NCI-H446 (cell line): Measurements from ENCODE around the gene FAM83G.
"Not testable (repeated sequence)": the region's sequence is repeated elsewhere in the genome, so short reads cannot be mapped to it uniquely, and the experiment has no call there.

Experiments
- DNase-seq, 2 experiments: peaks; one replicate each; lab custom pipeline; 2025; lab: John Stamatoyannopoulos, UW

The FAM83G gene

DNA sequence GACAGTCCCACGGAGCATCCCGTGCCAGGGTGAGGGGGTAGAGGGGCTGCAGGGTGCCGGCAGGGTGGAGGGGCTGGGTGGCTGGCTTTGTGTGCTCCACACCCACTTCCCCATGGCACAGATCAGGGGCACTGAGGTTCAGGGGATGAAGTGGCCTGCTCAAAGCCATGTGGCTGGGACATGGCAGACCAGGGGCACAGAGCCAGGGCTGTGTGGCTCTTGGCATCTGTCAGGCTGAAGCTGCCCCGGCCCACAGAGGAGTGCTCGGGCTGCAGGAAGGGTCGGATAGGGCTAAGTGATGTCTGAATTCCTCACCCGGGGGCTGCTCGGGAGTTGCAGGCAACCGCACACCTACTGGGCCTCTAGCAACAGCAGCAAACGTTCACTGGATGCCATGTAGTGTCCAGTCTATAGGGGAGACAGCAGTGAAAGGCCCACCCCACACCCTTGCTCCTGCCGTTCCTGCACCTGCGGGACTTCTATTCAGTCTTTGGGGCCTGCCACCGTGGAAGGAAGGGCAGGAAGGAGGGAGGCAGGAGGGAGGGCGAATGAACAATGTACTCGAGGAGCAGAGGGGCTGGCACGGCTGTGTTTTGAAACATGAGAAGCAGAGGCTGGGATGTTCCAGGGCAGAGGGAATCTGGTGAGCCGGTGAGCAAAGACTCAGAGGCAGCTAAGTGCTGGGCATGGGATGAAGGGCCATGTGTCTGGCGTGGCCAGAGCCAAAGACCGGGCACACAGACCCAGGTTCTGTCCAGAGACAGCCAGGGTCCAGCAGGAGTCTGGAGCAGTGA is 37.5 kb downstream of the FAM83G start:
- DNase-seq = peak in 1 of 2 experiments; percentile 31

DNA sequence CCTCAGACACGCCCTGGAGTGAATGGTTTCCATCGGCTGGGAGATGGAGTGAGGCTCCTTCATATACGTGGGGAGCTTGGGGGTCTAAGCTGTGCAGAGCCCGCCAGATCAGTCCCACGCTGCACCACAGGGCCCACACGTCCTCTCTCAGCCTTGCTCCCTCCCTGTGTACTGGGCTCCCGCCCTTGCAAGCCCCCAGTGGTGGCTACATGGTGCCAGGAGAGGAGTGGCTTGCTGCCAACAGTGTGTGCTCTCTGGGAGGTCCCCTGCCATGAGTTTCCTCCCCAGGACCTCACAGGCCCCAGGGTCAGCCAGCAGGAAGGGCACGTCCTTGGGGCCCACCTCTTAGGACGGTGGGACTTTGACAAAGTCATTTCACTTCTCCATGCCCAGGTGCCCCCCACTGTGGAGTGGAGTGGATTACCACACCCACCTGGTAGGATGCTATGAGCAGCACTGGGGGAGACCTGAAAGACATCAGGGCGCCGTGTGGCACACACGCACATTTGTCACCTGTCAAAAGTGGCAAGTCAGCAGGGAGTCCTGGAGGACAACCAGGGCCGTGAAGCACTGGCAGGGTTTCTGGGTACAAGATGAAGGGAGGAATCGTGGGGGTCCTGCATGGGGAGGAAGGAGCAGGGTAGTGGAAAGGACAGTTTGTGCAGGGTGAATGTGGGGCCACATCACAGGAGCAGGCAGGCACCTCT is 38.9 kb downstream of the FAM83G start:
- no peak for DNase-seq

DNA sequence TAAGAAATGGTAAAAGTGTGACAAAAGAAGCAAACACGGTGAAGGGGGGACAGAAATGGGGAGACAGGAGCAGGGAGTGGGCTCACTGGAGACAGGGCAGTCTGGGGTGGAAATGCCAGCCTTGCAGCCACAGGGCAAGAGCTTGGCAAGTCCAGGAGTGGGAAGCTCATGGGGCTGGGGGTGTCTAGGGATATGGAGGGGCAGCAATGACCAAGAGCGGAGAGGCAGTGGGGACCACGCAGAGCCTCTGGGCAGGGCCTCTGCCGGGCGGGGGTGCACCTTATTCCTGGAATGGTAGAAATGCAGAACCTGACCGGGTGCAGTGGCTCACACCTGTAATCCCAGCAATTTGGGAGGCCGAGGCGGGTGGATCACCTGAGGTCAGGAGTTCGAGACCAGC is 40.0 kb downstream of the FAM83G start:
- DNase-seq = no peak

DNA sequence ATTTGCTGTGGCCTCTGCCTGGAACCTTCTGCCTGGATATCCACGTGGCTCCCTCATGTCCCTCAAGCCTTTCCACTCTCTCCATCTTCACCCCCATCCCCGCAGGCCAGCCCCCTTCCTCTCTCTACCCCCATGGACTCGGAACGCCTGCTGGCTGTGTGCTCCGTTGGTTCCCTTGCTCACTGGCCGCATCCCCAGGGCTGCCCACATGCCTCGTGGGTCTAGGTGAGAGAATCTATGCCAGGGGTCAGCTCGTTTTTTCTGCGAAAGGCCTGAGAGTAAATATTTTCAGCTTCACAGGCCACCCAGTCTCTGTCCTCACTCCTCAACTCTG is 40.6 kb downstream of the FAM83G start:
- no peak for DNase-seq

DNA sequence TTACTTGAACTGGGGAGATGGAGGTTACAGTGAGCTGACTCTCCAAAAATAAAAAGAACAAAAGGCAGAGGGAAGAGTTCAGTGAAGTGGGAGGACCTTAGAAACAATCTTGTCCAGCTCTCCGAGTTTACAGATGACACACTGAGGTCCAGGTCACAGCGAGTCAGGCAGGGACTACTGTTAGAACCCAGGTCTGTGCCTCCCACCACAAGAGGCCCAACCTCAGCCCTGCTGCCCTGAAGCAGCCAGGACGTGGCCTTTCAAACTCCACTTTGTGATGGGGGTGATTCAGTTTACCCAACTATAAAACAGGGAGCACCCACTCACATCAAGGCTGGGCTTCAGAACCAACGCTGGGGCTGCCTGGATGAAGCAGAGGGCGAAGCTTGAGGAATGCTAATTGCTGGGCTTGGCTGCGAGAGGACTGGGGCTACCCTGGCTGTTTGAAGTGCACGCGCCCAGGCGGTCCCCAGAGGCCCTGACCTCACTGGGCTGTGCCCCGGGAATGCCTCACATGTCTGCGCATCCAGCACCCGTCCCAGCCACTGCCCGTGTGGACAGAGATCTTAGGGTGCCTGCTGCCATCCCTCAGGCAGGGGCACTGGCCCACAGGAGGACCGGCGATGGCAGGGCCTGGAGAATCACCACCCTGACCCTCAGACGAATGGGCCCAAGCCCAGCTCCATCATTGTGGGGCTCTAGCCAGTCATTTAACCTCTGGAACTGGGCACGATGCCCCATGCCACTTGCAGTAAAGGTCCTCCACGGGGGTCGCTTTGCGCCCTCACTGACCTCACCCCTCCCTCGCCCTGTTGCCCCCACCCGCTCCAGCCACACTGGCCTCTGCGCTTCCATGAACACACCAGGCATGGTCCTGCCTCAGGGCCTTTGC is 41.2 kb downstream of the FAM83G start:
- no peak for DNase-seq

DNA sequence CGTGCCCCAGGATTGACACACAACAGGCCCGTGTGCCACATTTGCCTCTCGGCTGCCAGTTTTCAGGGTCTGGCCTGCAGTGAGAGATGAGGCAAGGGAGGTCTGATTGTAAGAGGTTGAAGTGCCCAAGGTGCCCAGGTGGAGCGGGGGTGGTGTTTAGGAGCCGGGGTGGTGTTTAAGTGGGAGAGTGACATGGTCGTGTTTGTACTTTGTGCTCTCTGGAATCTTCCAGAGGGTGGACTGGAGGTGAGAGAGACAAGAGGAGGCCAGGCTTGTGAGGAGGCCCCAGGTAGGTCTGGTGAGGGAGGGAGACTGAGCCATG is 42.1 kb downstream of the FAM83G start:
- no peak for DNase-seq

DNA sequence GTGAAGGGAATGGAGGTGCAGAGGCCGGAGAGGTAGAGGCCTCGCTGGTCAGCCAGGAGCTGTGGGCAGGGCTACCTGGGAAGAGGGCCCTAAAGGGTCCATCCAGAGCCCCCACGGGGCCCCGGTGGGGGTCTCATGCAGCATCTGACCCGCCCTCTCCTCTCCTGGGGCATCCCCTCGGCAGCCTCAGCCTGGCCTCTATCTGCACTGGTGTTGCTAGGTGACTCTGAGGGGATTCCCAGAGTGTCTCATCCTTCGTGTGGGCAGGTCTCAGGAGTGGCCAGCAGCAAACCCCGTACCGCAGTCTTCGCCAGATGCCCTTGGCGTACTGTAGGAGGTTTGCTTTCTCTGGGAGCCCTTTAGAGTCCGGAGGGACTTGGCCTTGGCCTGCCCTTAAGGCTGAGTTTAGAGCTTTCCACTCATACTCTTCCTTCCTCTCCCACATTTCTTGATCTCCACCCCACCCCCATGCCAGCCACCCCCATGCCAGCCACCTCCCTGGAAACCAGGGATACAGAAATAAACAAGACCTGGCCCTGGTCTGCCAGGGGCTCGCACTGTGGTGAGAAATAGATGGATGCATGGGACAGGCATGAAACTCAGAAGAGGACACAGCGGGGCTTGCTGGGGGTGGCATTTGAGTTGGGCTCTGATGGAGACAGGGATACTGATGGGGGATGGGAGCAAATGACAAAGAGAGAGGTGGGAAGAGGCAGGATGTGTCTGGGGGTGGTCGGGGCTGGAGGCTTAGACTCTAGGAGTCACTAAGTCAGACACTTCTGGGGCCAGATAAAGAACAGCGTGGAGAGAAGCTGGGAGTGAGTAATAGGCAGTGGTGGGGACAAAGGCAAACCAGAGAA is 42.7 kb downstream of the FAM83G start:
- DNase-seq = no peak

DNA sequence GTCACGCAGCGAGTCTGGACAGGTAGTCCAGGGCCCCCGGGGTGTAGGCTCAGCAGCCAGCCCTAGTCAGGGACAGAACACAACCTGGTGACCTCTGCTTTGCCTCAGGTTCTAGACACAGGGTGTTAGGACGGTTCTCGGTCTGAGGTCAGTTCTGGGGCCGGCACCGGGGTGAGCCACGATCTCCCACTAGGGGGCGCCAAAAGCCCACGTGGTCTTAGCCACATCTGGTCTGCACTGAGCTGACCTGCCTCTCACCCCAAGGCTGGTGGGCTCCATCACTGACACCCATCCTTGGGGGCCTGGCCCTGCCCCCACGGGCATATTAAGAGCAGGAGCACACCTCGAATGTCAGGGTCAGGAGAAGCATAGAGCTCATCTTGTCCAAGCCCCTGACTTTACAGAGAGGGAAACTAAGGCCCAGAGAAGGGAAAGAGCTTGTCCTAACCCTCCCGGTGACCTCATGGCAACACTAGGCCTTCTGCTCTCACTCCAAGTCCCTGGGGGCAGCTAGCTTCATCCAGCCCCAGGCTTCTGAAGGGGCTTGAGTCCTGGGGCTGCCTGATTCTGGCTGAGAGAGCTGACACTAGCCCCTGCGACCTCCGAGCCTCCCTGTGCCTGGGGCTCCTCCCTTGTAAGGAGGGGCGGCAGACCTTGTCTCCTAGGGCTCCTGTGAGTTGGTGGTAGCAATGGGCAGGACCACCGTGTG is 43.6 kb downstream of the FAM83G start:
- DNase-seq = peak in 1 of 2 experiments; percentile 63

DNA sequence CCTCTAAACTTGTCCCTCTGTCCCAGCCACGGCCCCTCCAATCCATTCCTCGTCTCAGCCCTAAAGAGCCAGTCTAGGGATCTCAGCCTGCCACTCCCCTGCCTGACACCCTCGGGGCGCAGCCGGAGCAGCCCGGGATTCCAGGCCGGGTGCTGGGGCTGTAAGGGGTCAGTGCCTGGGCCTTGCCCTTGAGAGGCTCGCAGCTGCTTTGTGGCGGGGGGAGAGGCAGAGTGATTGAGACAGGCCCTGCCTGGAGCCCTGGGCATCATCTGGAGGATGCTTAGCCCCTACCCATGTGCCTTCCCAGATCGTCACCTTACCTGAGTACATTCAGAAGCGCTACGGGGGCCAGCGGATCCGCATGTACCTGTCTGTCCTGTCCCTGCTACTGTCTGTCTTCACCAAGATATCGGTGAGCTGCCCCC is 44.3 kb downstream of the FAM83G start:
- DNase-seq = no peak

DNA sequence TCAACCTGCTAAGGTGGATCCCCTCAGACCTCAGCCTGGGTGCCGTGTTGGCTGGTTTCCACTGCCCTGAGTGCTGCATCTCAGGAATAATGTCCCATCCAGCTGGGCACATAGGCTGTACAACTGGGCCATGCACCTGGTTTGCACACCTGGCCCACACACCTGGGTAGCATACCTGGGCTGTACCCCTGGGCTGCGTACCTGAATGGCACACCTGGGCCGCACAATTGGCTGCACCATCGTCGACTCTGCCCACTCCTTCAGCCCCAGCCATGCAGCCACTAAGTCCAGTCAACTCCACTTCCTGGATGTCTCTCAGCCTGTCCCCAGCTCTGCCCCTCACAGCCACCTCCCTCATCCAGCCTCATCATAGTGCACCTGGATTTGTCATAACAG is 44.7 kb downstream of the FAM83G start:
- no peak for DNase-seq

DNA sequence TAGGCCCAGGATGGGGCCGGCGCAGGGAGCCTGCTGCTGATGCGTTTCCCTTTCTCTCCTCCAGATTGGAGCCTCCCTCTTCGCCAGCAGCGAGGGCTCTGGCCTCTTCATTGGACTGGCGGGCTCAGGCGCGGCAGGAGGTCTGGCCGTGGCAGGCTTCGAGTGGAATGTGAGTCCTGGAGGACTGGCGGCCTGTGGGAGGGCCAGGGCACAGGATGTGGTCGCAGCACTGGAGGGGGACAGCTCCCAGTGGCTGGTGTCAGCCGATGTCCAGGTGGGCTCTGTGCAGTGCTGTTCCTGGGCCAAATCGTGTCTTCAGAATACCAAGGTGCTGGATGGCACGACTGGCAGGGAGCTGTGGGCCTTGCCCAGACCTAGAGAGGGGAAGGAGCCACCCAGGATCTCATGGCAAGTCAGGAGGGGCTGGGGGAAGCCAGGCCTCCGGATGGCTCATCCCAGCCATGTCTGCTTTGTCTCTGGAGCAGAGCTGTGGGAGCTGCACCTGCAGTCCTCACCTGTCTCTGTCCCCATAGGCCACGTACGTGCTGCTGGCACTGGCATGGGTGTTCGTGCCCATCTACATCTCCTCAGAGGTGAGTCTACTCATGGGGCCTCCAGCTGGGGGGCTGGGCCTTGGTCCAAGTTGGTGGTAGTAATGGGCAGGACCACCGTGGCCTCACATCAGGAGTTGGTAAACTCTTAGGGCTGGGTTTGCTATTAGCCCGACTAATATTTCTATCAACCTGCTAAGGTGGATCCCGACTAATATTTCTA is 45.3 kb downstream of the FAM83G start:
- no peak for DNase-seq

DNA sequence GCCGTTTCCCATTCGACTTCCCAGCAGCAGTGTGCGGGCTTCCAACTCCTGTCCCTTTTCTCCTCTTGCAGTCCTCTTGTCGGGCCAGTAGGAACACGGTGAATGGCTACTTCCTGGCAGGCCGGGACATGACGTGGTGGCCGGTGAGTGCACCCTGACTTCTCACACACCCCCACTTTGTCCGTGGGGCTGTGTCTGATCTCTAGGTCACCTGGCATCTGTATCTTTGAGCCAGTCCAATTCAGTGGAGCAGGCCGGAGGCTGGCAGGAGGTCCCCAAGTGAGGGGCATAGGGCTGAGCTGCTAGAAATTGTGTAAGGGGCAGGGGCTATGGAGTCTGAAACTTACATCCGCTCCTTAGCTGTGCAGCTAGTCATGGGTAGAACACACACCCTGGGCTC is 46.0 kb downstream of the FAM83G start:
- no peak for DNase-seq

DNA sequence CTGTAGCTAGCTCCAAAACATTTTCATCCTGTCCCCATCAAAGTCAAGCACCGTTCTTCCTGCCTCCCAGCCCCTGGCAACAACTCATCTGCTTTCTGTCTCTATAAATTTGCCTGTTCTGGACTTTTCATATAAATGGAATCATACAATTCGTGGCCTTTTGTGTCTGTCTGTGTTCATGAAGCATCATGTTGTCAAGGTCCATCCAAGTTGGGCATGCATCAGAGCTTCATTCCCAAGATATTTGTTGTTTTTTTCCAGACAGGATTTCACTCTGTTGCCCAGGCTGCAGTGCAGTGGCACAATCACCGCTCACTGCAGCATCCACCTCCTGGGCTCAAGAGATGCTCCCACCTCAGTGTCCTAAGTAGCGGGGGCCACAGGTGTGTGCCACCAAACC is 46.7 kb downstream of the FAM83G start:
- DNase-seq = no peak

DNA sequence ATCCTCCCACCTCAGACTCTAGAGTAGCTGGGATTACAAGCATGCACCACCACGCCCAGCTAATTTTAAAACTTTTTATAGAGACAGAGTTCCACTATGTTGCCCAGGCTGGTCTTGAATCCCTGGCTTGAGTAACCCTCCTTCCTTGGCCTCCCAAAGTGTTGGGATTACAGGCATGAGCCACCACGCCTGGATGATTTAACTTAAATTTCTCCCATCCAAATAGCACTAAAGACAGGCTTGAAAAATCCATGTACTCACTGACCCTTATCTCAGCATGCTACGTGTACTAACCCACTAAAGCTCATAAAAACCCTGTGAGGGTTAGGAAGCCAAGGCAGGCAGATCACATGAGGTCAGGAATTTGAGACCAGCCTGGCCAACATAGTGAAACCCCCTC is 48.0 kb downstream of the FAM83G start:
- DNase-seq = no peak

DNA sequence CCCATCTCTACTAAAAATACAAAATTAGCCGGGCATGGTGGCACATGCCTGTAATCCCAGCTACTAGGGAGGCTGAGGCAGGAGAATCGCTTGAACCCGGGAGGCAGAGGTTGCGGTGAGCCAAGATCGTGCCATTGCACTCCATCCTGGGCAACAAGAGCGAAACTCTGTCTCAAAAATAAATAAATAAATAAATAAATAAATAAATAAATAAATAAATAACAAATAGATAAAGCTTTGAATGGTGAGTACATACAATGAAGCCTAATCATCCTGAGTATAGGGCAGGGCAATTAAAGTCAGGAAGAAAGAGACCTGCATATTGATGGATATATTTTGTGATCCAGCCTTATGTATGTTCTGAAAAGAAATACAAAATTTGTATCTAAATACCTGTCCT is 48.5 kb downstream of the FAM83G start:
- DNase-seq = not testable (repeated sequence)

DNA sequence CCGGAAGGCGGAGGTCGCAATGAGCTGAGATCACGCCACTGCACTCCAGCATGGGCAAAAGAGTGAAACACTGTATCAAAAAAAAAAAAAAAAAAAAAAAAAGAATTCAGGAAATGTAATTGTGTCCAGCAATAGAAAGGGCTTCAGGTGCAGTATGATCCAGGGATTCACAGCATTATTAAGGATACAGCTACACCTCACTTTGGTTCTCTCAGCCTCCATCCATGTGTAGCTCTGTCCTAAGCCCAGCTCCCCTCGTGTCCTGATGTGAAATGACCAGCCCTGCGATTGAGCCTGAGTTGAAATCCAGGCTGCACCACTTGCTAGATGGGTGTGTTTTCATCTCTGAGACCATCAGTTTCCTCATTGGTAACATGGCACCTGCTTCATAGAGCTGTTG is 49.6 kb downstream of the FAM83G start:
- no peak for DNase-seq

DNA sequence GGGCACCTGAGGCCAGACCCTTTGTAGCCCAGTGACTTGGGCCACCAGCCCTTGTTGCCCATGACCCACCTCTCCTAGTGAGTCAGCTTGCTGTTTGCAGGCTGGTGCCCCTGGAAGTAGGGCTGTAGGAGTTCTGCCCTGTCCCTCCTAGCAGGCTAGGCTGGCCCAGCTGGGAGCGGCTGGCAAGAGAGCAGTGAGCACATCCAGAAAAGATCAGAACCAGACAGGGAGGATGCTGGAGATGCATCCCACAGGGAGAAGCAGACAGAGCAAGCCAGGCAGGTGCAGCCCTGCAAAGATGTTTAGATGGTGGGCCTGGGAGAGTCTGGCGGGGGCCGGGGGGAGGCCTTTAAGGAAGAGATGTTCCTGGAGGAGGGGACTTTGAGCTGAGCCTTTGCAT is 50.2 kb downstream of the FAM83G start:
- DNase-seq = no peak

DNA sequence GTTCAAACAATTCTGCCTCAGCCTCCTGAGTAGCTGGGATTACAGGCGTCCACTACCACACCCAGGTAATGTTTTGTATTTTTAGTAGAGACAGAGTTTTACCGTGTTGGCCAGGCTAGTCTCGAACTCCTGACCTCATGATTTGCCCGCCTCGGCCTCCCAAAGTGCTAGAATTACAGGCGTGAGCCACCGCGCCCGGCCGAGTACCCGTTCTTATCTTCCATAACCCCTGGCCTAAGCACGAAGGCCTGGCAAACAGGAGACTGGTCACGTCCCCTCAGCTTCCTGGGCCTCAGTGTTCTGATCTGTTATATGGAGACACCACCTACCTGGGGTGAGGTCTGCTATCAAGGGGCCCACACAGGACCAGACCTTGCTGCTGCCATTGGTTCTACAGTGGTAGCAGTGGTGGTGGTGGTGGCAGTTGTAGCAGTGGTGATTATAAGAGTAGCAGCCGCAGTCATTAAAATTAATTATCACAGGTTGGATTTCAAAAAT is 51.3 kb downstream of the FAM83G start:
- no peak for DNase-seq

DNA sequence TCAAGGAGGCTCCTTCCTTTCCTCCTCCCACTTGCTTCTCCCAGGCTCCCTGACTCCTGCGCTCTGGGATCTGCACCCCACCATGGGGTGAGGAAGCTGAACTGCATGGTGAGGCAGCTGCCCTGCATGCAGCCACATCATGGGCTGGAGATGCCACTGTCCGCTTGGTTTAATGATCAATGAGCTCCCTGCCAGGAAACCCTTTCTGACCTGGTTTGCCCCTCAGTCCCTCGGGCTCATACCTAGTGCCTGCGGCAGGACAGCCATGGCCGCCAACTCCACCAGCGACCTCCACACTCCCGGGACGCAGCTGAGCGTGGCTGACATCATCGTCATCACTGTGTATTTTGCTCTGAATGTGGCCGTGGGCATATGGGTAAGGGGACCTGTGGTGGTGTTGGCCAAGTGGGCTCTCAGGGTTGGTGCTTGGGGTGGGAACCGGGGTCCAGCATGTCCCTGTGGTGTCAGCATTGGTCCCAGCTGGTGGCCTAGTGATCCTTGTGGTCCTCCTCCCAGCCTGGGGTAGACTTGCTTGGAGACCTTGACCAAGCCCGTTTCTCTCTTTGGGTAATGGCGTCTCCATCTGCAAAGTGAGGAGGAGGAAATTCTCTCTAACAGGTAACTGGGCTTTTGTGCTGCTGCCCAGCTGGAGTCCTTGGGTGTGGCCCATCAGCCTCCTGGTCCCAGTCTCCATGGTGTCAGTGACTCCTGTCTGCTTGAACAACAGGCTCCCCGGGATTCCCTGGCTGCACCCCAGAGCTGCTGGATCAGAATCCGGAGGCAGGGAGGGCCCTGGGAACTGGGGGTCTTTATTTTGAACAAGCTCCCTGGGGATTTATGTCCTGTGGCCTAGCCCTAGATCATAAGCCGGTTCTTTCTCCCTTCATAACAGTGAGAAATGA is 52.4 kb downstream of the FAM83G start, which contains the start of gene SLC5A10:
TSS of gene SLC5A10 (plus strand) at position 225 of the 902 bp plus-strand sequence. CDS start at position 266, 41 bp downstream.
- no peak for DNase-seq
